ENCODE measurements around the gene GPC5.

The GPC5 gene

GRCh38 chr13:92807353-92807752 lies 1408.9 kb downstream of the GPC5 start:
- no peak for DNase-seq (ENCODE audit: extremely low spot score)
- CTCF ChIA-PET = interaction anchor here (0.9 kb wide), 1 partner anchor 10 kb away, joined by 3 read pairs; no protein-coding TSS in a partner anchor
- POLR2A ChIA-PET = no interaction called here
- no peak for TF ChIP-seq CTCF (IDR thresholded peaks at IDR 0.05; ENCODE audit: control extremely low read depth, extremely low read depth, low read depth, missing control alignments)

- TF ChIP-seq CTCF (IDR thresholded peaks at IDR 0.05; ENCODE audit: control extremely low read depth, extremely low read depth, low read depth, missing control alignments) = no peak
- ChIA-PET POLR2A (no interaction called here), CTCF (no interaction called here)
- DNase-seq (ENCODE audit: extremely low spot score) = no peak
Measured at GRCh38 chr13:92807966-92808365, 1409.5 kb downstream of the GPC5 start.

- TF ChIP-seq CTCF (IDR thresholded peaks at IDR 0.05; ENCODE audit: control extremely low read depth, extremely low read depth, low read depth, missing control alignments) = no peak
- DNase-seq (ENCODE audit: extremely low spot score) = no peak
- ChIA-PET CTCF (interaction anchor here (0.8 kb wide), 1 partner anchor 15 kb away, joined by 3 read pairs; no protein-coding TSS in a partner anchor), POLR2A (no interaction called here)
Measured at GRCh38 chr13:92821324-92821723, 1422.9 kb downstream of the GPC5 start.

DNA sequence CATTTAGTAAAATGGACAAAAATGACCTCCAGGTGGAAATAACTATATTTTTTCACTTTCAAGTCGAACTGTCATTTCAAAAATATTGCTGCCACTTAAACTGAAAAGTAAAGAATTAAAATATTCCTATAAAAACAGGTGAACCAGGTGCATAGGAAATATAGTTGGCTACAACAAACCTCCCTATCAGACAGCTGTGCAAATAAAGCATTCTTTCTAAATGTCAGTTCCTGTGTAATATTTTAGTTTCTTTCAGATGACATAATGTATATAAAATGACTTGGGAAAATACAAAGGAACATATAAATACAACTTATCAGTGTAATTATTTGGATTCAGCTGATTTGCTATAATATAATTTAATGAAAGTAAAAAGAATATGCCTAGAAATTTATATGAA lies 1424.6 kb downstream of the GPC5 start:
- POLR2A ChIA-PET = no interaction called here
- CTCF ChIA-PET = no interaction called here
- no peak for TF ChIP-seq CTCF (IDR thresholded peaks at IDR 0.05; ENCODE audit: control extremely low read depth, extremely low read depth, low read depth, missing control alignments)
- no peak for DNase-seq (ENCODE audit: extremely low spot score)

DNA sequence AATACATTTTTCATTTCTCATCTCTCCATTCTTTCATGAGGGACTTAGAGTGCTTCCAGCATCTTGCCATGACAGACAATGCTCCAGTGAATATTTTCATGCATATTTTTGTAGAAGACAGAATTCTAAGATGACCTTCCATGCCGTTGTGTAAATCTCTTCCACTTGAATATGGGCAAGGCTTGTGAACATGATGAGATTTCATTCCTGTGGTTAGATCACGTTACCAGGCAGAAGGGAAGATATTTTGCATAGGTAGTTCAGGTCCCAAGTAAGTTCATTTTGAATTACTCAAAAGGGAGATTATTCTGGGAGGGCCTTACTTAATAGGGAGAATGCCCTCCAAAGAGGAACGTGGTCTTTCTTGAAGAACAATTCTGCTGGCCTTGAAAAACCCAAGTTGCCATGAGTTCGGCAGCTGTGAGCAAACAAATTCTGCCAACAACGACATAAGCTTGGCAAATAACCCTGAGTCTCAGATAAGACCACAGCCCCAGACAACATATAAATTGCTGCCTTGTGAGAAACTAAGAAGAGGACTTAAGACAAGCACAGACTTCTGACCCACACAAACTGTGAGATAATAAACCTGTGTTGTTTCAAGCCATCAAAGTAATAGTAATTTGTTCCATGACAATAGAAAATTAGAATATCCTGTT lies 1427.6 kb downstream of the GPC5 start:
- ChIA-PET CTCF (no interaction called here), POLR2A (no interaction called here)
- no peak for TF ChIP-seq CTCF (IDR thresholded peaks at IDR 0.05; ENCODE audit: control extremely low read depth, extremely low read depth, low read depth, missing control alignments)
- DNase-seq (ENCODE audit: extremely low spot score) = no peak

DNA sequence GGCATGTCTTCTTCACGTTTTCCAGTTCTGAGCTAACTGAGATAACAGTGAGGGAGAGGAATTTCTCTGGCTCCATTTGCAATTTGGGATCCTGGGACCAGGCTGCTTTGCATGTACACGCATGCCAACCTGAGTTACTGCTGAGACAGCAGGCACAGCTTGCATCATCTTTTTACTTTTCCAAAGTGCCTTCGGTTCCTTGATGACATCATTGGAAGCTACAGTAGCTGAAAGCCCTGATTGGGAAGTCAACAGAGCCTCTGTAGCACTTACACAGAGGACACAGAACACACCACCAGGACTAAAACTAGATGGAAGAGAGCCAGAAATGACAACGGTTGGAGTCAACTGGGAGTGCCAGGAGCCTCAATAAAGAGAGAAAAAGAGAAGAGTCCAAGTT lies 1429.1 kb downstream of the GPC5 start:
- CTCF ChIA-PET = no interaction called here

More for the DNA sequence above, 1429.1 kb downstream of the GPC5 start:
- TF ChIP-seq CTCF (IDR thresholded peaks at IDR 0.05; ENCODE audit: control extremely low read depth, extremely low read depth, low read depth, missing control alignments) = no peak
- POLR2A ChIA-PET = no interaction called here
- no peak for DNase-seq (ENCODE audit: extremely low spot score)

Measured in GM10248 (cell line).